GM12878 (cell line): ENCODE measurements around the gene SLC12A3. TPM values are rescaled to one million over a fixed set of nuclear protein-coding genes. Genes with fewer than 3 reads are reported as not detected.

ENCODE experiments used
- ATAC-seq: fragments of 200-7000 bp; cut with Tn5 transposase; 3 replicates; pipeline ENCODE4 v1.9.1; 2020; ENCODE audit warnings: mild to moderate bottlenecking, moderate library complexity
- BruUV-seq: library from RNA; stranded (reverse); fragments of 400-500 nt; replicated peaks from 2 replicates; lab custom pipeline; 2021; lab: Mats Ljungman, UMichigan
- CTCF ChIA-PET: fragments of 300-600 bp; sonication (Branson Sonifier 250); formaldehyde crosslinking; extraction: SDS; loops from one replicate; lab custom pipeline; 2021; ENCODE audit warnings: inconsistent platforms; lab: Yijun Ruan, JAX
- POLR2A ChIA-PET: fragments of 350-600 bp; formaldehyde crosslinking; extraction: SDS; loops from one replicate; lab custom pipeline; 2021; ENCODE audit warnings: inconsistent platforms; lab: Charles Lee
- RAD21 ChIA-PET: fragments of 300-600 bp; sonication (Branson Sonifier 250); formaldehyde crosslinking; loops from one replicate; lab custom pipeline; 2023; ENCODE audit warnings: antibody characterized with exemption; ENCODE audit not compliant: unreplicated experiment; lab: Charles Lee
- SMC1A ChIA-PET: fragments of 300-600 bp; sonication (Branson Sonifier 250); formaldehyde crosslinking; loops from one replicate; lab custom pipeline; 2023; ENCODE audit not compliant: unreplicated experiment, uncharacterized antibody; lab: Charles Lee
- DNase-seq: peaks from one replicate; pipeline ENCODE4 v3.0.0-alpha.2; 2011; ENCODE audit warnings: low read depth, low spot score
- FAIRE-seq: peaks from 3 replicates; lab custom pipeline; 2011; peaks lifted over from hg19 to GRCh38; lab: Jason Lieb, UNC
- H2AFZ ChIP-seq: 2 replicates; pipeline ENCODE4 v1.6.0; 2011; ENCODE audit warnings: low read depth, low read length, control low read depth; ENCODE audit not compliant: control insufficient read depth
- H3K27ac ChIP-seq: 2 replicates; pipeline ENCODE4 v1.5.1; 2011; ENCODE audit warnings: control low read depth; ENCODE audit not compliant: control insufficient read depth, insufficient read depth
- H3K27me3 ChIP-seq, 2 experiments: replicated peaks in 1 of 2; 2 replicates each; pipeline versions ENCODE4 v1.6.0 to v1.6.1; 2011; ENCODE audit warnings: low read length in 1 of 2; ENCODE audit not compliant: control insufficient read depth in 2 of 2, insufficient read depth in 2 of 2
- H3K36me3 ChIP-seq, 2 experiments: 2 replicates each; pipeline ENCODE4 v1.5.1; 2011; ENCODE audit warnings: low read length in 1 of 2; ENCODE audit not compliant: control insufficient read depth in 2 of 2, insufficient read depth in 2 of 2
- H3K4me1 ChIP-seq: 2 replicates; pipeline ENCODE4 v1.6.1; 2011; ENCODE audit warnings: mild to moderate bottlenecking, low read length, moderate library complexity, mixed read lengths; ENCODE audit not compliant: control insufficient read depth, insufficient read depth
- H3K4me2 ChIP-seq: 2 replicates; pipeline ENCODE4 v1.6.0; 2011; ENCODE audit warnings: control low read depth; ENCODE audit not compliant: control insufficient read depth, insufficient read depth
- H3K4me3 ChIP-seq: fragments of 200-600 bp; sonication (generic); 2 replicates; pipeline ENCODE4 v1.5.1; 2016
- H3K79me2 ChIP-seq: 2 replicates; pipeline ENCODE4 v1.6.0; 2011; ENCODE audit warnings: low read length; ENCODE audit not compliant: control insufficient read depth, insufficient read depth
- H3K9ac ChIP-seq: 2 replicates; pipeline ENCODE4 v1.8.0; 2011; ENCODE audit warnings: low read length, control low read depth, mixed read lengths; ENCODE audit not compliant: control insufficient read depth, insufficient read depth
- H3K9me3 ChIP-seq: replicated peaks from 3 replicates; pipeline ENCODE4 v1.5.1; 2011; ENCODE audit warnings: mild to moderate bottlenecking, low read length; ENCODE audit not compliant: control insufficient read depth, insufficient read depth
- H4K20me1 ChIP-seq: 2 replicates; pipeline ENCODE4 v1.6.0; 2011; ENCODE audit not compliant: control insufficient read depth, insufficient read depth
- EED ChIP-seq: sonication (generic); IDR thresholded peaks from 2 replicates; pipeline ENCODE4 v1.6.1; 2016; ENCODE audit warnings: antibody characterized with exemption, low read depth
- HDAC6 ChIP-seq: fragments of 200-600 bp; sonication (generic); IDR thresholded peaks from one replicate; pipeline ENCODE4 v1.8.0; 2017; ENCODE audit warnings: antibody characterized with exemption; ENCODE audit not compliant: unreplicated experiment
- POLR2AphosphoS2 ChIP-seq: IDR thresholded peaks from 2 replicates; pipeline ENCODE4 v1.6.1; 2011; ENCODE audit warnings: low read depth, mild to moderate bottlenecking, low read length, improper control_type of control experiment, moderate library complexity
- SMAD5 ChIP-seq: IDR thresholded peaks from 2 replicates; pipeline ENCODE4 v1.6.1; 2016; ENCODE audit warnings: antibody characterized with exemption, low read depth
- TARDBP ChIP-seq: IDR thresholded peaks from 2 replicates; pipeline ENCODE4 v1.6.1; 2016; ENCODE audit warnings: borderline replicate concordance
- ZNF217 ChIP-seq: fragments of 450-650 bp; IDR thresholded peaks from 2 replicates; pipeline ENCODE4 v1.6.1; 2017; ENCODE audit warnings: antibody characterized with exemption, mild to moderate bottlenecking
- WGBS: methylation state at CpG from one replicate; pipeline ENCODE4 v1.1.6; 2016; ENCODE audit warnings: low lambda C conversion rate; ENCODE audit not compliant: insufficient replicate concordance, insufficient coverage; ENCODE audit errors: missing lambda C conversion rate; 5-methylcytosine and 5-hydroxymethylcytosine counted together
- in situ Hi-C: fragments of 300-500 bp; cut with MboI; formaldehyde crosslinking; loops from 9 replicates; pipeline ENCODE4 v1.14.3; 2018; ENCODE audit warnings: mixed read lengths
- intact Hi-C: fragments of 100-400 bp; cut with micrococcal nuclease; formaldehyde crosslinking; loops from one replicate; pipeline ENCODE4 v1.14.2; 2022; ENCODE audit not compliant: unreplicated experiment
- polyA plus RNA-seq, 11 experiments: library from polyadenylated mRNA; depleted of rRNA in 4 of 11; unstranded in 6 of 11; stranded (reverse) in 5 of 11; fragments of >200 nt; fragmentation: Nextera tagmentation in 4 of 11; fragmentation: Illumina TruSeq in 1 of 11; extraction: Ambion mirVana in 4 of 11; extraction: Trizol in 1 of 11; gene quantifications; 1 replicate in 1 of 11; 2 replicates in 10 of 11; pipeline versions ENCODE4 v1.2.1 to v1.2.3, GENCODE V29; 2011 to 2016; ENCODE audit warnings: inconsistent platforms in 2 of 11, missing spikeins in 2 of 11, low read depth in 1 of 11
- total RNA-seq, 4 experiments: library from RNA; depleted of rRNA in 3 of 4; stranded (reverse); fragments of >200 nt in 3 of 4; fragmentation: Illumina TruSeq in 1 of 4; extraction: Trizol in 1 of 4; gene quantifications; 2 replicates each; pipeline versions ENCODE4 v1.2.1 to v1.2.3, GENCODE V29; 2013 to 2021
- TF ChIP-seq, protein P1 (sequence below): fragments of 450-650 bp; IDR thresholded peaks from 2 replicates; pipeline ENCODE4 v1.6.1; 2016; ENCODE audit warnings: mild to moderate bottlenecking, moderate library complexity, borderline replicate concordance

SLC12A3 gene
- total and polyA plus RNA-seq, 10 of the 15 experiments (the other 5 are each of a cell fraction or from before 2014, with no cell fraction given): 0.05 to 6.3 (median 3.1) TPM

GRCh38 chr16:56847173-56847910, 17.7 kb upstream of the SLC12A3 start (continued):
- TF ChIP-seq, protein P1, sequence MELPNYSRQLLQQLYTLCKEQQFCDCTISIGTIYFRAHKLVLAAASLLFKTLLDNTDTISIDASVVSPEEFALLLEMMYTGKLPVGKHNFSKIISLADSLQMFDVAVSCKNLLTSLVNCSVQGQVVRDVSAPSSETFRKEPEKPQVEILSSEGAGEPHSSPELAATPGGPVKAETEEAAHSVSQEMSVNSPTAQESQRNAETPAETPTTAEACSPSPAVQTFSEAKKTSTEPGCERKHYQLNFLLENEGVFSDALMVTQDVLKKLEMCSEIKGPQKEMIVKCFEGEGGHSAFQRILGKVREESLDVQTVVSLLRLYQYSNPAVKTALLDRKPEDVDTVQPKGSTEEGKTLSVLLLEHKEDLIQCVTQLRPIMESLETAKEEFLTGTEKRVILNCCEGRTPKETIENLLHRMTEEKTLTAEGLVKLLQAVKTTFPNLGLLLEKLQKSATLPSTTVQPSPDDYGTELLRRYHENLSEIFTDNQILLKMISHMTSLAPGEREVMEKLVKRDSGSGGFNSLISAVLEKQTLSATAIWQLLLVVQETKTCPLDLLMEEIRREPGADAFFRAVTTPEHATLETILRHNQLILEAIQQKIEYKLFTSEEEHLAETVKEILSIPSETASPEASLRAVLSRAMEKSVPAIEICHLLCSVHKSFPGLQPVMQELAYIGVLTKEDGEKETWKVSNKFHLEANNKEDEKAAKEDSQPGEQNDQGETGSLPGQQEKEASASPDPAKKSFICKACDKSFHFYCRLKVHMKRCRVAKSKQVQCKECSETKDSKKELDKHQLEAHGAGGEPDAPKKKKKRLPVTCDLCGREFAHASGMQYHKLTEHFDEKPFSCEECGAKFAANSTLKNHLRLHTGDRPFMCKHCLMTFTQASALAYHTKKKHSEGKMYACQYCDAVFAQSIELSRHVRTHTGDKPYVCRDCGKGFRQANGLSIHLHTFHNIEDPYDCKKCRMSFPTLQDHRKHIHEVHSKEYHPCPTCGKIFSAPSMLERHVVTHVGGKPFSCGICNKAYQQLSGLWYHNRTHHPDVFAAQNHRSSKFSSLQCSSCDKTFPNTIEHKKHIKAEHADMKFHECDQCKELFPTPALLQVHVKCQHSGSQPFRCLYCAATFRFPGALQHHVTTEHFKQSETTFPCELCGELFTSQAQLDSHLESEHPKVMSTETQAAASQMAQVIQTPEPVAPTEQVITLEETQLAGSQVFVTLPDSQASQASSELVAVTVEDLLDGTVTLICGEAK: no peak

DNA sequence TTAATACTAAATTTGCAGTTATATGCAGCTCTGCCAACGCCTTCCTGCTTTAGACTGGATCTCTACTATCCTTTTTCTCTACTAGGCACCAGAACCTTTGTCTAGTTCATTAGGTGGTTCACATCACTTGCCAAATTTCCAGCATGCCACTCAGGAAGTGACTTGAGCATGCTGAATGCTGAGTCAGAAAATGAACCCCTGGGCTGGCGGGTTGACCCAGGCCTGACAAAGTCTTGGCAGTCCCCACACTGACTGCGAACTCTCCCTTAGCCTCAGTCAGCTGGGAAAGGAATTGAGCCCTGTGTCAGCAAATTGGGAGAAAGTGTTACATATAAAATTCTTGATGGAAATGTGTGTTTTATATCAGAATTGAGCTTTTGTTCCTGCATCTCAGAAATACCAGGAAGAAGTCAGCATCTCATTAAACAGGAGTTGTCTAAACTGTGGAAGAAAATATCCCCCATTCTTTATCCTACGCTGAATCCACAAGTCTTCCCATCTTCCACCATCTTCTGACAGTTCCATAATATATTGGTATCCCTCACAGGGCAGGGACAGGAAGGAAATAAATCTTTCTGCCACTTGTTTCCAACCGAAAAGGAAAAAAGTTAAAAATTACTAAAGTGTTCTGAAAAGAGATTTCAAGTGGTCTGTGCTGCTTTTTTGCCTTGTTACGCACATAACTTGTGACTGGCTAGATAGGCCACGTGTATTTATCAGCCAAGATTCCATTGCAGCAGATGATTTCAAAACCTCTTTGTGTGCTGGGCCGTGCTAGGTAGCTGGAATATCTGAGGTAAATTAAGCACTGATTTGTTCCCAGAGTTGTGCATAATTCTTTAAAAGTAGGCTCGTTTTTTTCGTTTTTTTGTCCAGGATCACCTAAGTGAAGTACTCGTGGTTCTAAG, 16.7 kb upstream of the SLC12A3 start:
- H3K4me2 ChIP-seq: no peak overlapping the region
- H2AFZ ChIP-seq: no peak overlapping the region
- TF ChIP-seq TARDBP (no peak), HDAC6 (no peak), ZNF217 (no peak), EED (no peak), SMAD5 (no peak), POLR2AphosphoS2 (no peak)
- CTCF ChIA-PET: interaction anchor here (0.7 to 1.9 kb wide), 9 partner anchors 9 to 131 kb away, joined by 3 to 5 read pairs (median 3); no protein-coding TSS in a partner anchor
- RAD21 ChIA-PET: interaction anchor here (0.9 to 1.6 kb wide), 3 partner anchors 8 to 115 kb away, joined by 3 to 4 read pairs (median 3); no protein-coding TSS in a partner anchor
- no peak overlapping the region for H3K9ac ChIP-seq
- POLR2A ChIA-PET: interaction anchor here (0.6 kb wide), 1 partner anchor 17 kb away, joined by 3 read pairs; no protein-coding TSS in a partner anchor
- H3K27ac ChIP-seq: no peak overlapping the region
- no peaks in the 10 kb centered on the region for H3K36me3 ChIP-seq
- H3K27me3 ChIP-seq: no peaks in the 10 kb centered on the region
- H4K20me1 ChIP-seq: no peaks in the 10 kb centered on the region
- no peak for FAIRE-seq
- SMC1A ChIA-PET: interaction anchor here (0.9 to 2.2 kb wide), 9 partner anchors 9 to 103 kb away, joined by 3 to 9 read pairs (median 4); no protein-coding TSS in a partner anchor
- no peak for DNase-seq
- no peaks in the 10 kb centered on the region for H3K9me3 ChIP-seq
- H3K4me3 ChIP-seq: no peak overlapping the region
- WGBS: 90% methylated on average over 11 of the region's 11 CpGs
- intact Hi-C loops: no loop called here
- peak; percentile 42 for ATAC-seq
- in situ Hi-C loops: no loop called here
- BruUV-seq: no TSS peak
- H3K4me1 ChIP-seq: peaks cover 9% of the 10 kb centered on the region; the same call in 1 of the 2 replicates
- no peaks in the 10 kb centered on the region for H3K79me2 ChIP-seq
